Endothelial cell of umbilical vein (primary cell): ENCODE data around the gene KCTD10. TPM values are rescaled to one million over a fixed set of nuclear protein-coding genes. Genes with fewer than 3 reads are reported as not detected.

Experiments used
- BruUV-seq: library from RNA; stranded (reverse); fragments of 400-500 nt; replicated peaks from 2 replicates; lab custom pipeline; 2021; lab: Mats Ljungman, UMichigan
- CTCF ChIA-PET: fragments of 300-600, 350-600 bp; sonication (Branson Sonifier 250); formaldehyde crosslinking; loops from one replicate; lab custom pipeline; 2021; ENCODE audit warnings: antibody characterized with exemption, inconsistent platforms; lab: Charles Lee
- POLR2A ChIA-PET: fragments of 300-600, 350-600 bp; sonication (Branson Sonifier 250); formaldehyde crosslinking; loops from one replicate; lab custom pipeline; 2021; ENCODE audit warnings: antibody characterized with exemption, inconsistent platforms; lab: Charles Lee
- DNase-seq: peaks from one replicate; pipeline ENCODE4 v3.0.0-alpha.2; 2011; ENCODE audit warnings: low read depth, low spot score
- FAIRE-seq: peaks from 2 replicates; lab custom pipeline; 2011; peaks lifted over from hg19 to GRCh38; lab: Jason Lieb, UNC
- H2AFZ ChIP-seq: 2 replicates; pipeline ENCODE4 v1.6.0; 2012; ENCODE audit warnings: low read depth, low read length, control low read depth, inconsistent platforms
- H3K27ac ChIP-seq: 2 replicates; pipeline ENCODE4 v1.5.1; 2011; ENCODE audit warnings: low read depth, mild to moderate bottlenecking, control low read depth, low read length, moderate library complexity; ENCODE audit not compliant: insufficient read depth
- H3K27me3 ChIP-seq, 2 experiments: 2 replicates each; pipeline versions ENCODE4 v1.6.0 to v1.6.1; 2011; ENCODE audit warnings: low read length in 2 of 2, mixed read lengths in 1 of 2; ENCODE audit not compliant: control insufficient read depth in 2 of 2, insufficient read depth in 2 of 2
- H3K36me3 ChIP-seq, 2 experiments: 2 replicates in 1 of 2; 3 replicates in 1 of 2; pipeline ENCODE4 v1.5.1; 2011; ENCODE audit warnings: low read length in 2 of 2, mild to moderate bottlenecking in 1 of 2, moderate library complexity in 1 of 2; ENCODE audit not compliant: control insufficient read depth in 2 of 2, insufficient read depth in 2 of 2; ENCODE audit errors: extremely low read depth in 1 of 2
- H3K4me1 ChIP-seq: 3 replicates; pipeline ENCODE4 v1.5.1; 2011; ENCODE audit warnings: mild to moderate bottlenecking, low read length; ENCODE audit not compliant: control insufficient read depth, insufficient read depth; ENCODE audit errors: extremely low read depth
- H3K4me2 ChIP-seq: 2 replicates; pipeline ENCODE4 v1.6.1; 2011; ENCODE audit warnings: low read length, control low read depth, mixed read lengths; ENCODE audit not compliant: insufficient read depth
- H3K4me3 ChIP-seq, 3 experiments: fragments of 200-600 bp in 1 of 3; sonication (generic), shearing (Covaris generic) in 1 of 3; replicated peaks in 1 of 3; 2 replicates each; pipeline ENCODE4 v1.5.1; 2011 to 2016; ENCODE audit warnings: control low read depth in 3 of 3, low read length in 3 of 3, mild to moderate bottlenecking in 2 of 3, inconsistent platforms in 1 of 3, low read depth in 1 of 3, moderate library complexity in 1 of 3; ENCODE audit not compliant: insufficient read depth in 1 of 3
- H3K79me2 ChIP-seq: 2 replicates; pipeline ENCODE4 v1.6.0; 2012; ENCODE audit warnings: low read length, inconsistent platforms; ENCODE audit not compliant: control insufficient read depth, insufficient read depth
- H3K9ac ChIP-seq: replicated peaks from 2 replicates; pipeline ENCODE3; 2011; ENCODE audit warnings: low read length, control low read depth; ENCODE audit not compliant: insufficient read depth; ENCODE audit errors: extremely low read depth
- H3K9me1 ChIP-seq: replicated peaks from 3 replicates; pipeline ENCODE4 v1.6.0; 2011; ENCODE audit warnings: mild to moderate bottlenecking, low read length; ENCODE audit not compliant: control insufficient read depth, insufficient read depth; ENCODE audit errors: extremely low read depth
- H3K9me3 ChIP-seq: replicated peaks from 2 replicates; pipeline ENCODE4 v1.5.1; 2012; ENCODE audit warnings: low read length, inconsistent platforms; ENCODE audit not compliant: control insufficient read depth, insufficient read depth
- H4K20me1 ChIP-seq: replicated peaks from 2 replicates; pipeline ENCODE3; 2011; ENCODE audit warnings: mild to moderate bottlenecking, low read length; ENCODE audit not compliant: control insufficient read depth, insufficient read depth; ENCODE audit errors: extremely low read depth
- EZH2 ChIP-seq: IDR thresholded peaks from 2 replicates; pipeline ENCODE4 v1.6.1; 2012; ENCODE audit warnings: borderline replicate concordance, low read depth, mild to moderate bottlenecking, moderate library complexity, low read length, inconsistent platforms; ENCODE audit not compliant: severe bottlenecking
- FOS ChIP-seq: IDR thresholded peaks from 2 replicates; pipeline ENCODE4 v1.6.1; 2011; ENCODE audit warnings: mild to moderate bottlenecking, low read length, moderate library complexity, borderline replicate concordance; ENCODE audit not compliant: insufficient read depth
- GATA2 ChIP-seq: IDR thresholded peaks from 2 replicates; pipeline ENCODE4 v1.7.0; 2011; ENCODE audit warnings: low read depth, mild to moderate bottlenecking, moderate library complexity, mixed read lengths, low read length; ENCODE audit not compliant: insufficient read length, insufficient read depth
- JUN ChIP-seq: IDR thresholded peaks from 2 replicates; pipeline ENCODE4 v1.6.1; 2011; ENCODE audit warnings: borderline replicate concordance, low read depth; ENCODE audit not compliant: insufficient read length, insufficient read depth
- MYC ChIP-seq: IDR thresholded peaks from one replicate; pipeline ENCODE4 v1.6.1; 2011; ENCODE audit warnings: mild to moderate bottlenecking, low read depth, low read length
- POLR2A ChIP-seq: IDR thresholded peaks from 2 replicates; pipeline ENCODE4 v1.6.1; 2012; ENCODE audit warnings: low read depth, mild to moderate bottlenecking, control low read depth, low read length
- POLR2AphosphoS5 ChIP-seq: IDR thresholded peaks from 2 replicates; pipeline ENCODE4 v1.6.1; 2012; ENCODE audit warnings: low read depth, mild to moderate bottlenecking, control low read depth, low read length, moderate library complexity; ENCODE audit not compliant: insufficient read depth
- dilution Hi-C: fragments of 300-500 bp; cut with MboI; formaldehyde crosslinking; loops from one replicate; pipeline ENCODE4 v1.15.0; 2019; ENCODE audit warnings: low sequenced_read_pairs; ENCODE audit not compliant: extremely low pct_ligation_motif_present
- intact Hi-C: fragments of 100-400 bp; cut with micrococcal nuclease; formaldehyde crosslinking; loops from one replicate; pipeline ENCODE4 v1.10.0; 2022
- polyA plus RNA-seq, 4 experiments: library from polyadenylated mRNA; depleted of rRNA in 3 of 4; stranded (reverse) in 3 of 4; unstranded in 1 of 4; fragments of >200 nt; gene quantifications; 2 replicates each; pipeline versions ENCODE4 v1.2.1 to v1.2.3, GENCODE V29; 2011 to 2012; ENCODE audit warnings: missing spikeins in 1 of 4
- total RNA-seq: library from RNA; stranded (reverse); gene quantifications from 2 replicates; pipeline ENCODE4 v1.2.3, GENCODE V29; 2021
- TF ChIP-seq, protein P1 (sequence below): IDR thresholded peaks from 2 replicates; pipeline ENCODE4 v1.6.1; 2011; ENCODE audit not compliant: insufficient read depth, insufficient read length
- TF ChIP-seq, protein P2 (sequence below), 2 donors: IDR thresholded peaks; 1 replicate in 1 of 2; 2 replicates in 1 of 2; pipeline ENCODE4 v1.5.1; 2011; ENCODE audit warnings: low read length in 2 of 2, mild to moderate bottlenecking in 2 of 2, moderate library complexity in 2 of 2, control low read depth in 1 of 2, inconsistent platforms in 1 of 2, low read depth in 1 of 2; ENCODE audit not compliant: insufficient read depth in 1 of 2; ENCODE audit errors: extremely low read depth in 1 of 2

The KCTD10 gene
- total and polyA plus RNA-seq, 2 donors (not counting 3 experiments of a cell fraction or from before 2014, with no cell fraction given) = 101 to 112 TPM

DNA sequence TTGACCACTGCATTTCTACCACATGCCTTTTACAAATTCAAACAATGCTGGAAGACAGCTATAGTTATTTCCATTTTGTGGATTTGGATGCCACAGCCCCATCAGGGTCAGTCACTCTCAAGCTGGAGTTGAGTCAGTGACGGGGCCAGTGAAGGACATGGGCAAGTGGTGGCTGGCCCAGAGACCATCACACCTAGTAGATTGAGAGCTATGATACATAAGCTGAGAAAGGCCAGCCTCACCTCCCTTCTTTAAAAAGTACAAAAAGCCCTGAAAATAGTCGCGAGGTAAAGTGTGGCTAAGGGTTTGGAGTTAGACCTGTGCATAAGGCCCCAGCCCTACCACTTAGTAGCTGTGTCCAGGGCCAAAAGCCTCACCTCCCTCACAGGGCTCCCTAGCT lies 4.1 kb downstream of the KCTD10 start:
- H4K20me1 ChIP-seq = peaks cover 3% of the 10 kb centered on the region
- dilution Hi-C loops (no loop called here), intact Hi-C loops (no loop called here)
- H2AFZ ChIP-seq = no peak overlapping the region
- H3K79me2 ChIP-seq = peaks cover 91% of the 10 kb centered on the region
- H3K27me3 ChIP-seq = no peaks in the 10 kb centered on the region
- ChIA-PET CTCF (interaction anchor here (0.7 to 10.1 kb wide), 5 partner anchors 8 to 45 kb away, joined by 3 to 91 read pairs (median 9); no protein-coding TSS in a partner anchor), POLR2A (no interaction called here)
- no peaks in the 10 kb centered on the region for H3K9me1 ChIP-seq
- H3K36me3 ChIP-seq = peaks cover 3 to 11% of the 10 kb centered on the region in 2 experiments
- H3K4me1 ChIP-seq = peaks cover 20% of the 10 kb centered on the region
- H3K9me3 ChIP-seq = no peaks in the 10 kb centered on the region
- no peak for TF ChIP-seq MYC
- TF ChIP-seq, protein P1, sequence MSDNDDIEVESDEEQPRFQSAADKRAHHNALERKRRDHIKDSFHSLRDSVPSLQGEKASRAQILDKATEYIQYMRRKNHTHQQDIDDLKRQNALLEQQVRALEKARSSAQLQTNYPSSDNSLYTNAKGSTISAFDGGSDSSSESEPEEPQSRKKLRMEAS = no peak
- no peak for TF ChIP-seq FOS
- TF ChIP-seq, protein P2, sequence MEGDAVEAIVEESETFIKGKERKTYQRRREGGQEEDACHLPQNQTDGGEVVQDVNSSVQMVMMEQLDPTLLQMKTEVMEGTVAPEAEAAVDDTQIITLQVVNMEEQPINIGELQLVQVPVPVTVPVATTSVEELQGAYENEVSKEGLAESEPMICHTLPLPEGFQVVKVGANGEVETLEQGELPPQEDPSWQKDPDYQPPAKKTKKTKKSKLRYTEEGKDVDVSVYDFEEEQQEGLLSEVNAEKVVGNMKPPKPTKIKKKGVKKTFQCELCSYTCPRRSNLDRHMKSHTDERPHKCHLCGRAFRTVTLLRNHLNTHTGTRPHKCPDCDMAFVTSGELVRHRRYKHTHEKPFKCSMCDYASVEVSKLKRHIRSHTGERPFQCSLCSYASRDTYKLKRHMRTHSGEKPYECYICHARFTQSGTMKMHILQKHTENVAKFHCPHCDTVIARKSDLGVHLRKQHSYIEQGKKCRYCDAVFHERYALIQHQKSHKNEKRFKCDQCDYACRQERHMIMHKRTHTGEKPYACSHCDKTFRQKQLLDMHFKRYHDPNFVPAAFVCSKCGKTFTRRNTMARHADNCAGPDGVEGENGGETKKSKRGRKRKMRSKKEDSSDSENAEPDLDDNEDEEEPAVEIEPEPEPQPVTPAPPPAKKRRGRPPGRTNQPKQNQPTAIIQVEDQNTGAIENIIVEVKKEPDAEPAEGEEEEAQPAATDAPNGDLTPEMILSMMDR (IDR thresholded peaks at IDR 0.05; ENCODE audit: extremely low read depth in 1 of 2, insufficient read depth in 1 of 2, low read depth in 1 of 2, low read length in 2 of 2) = no peak
- TF ChIP-seq EZH2 = no peak
- no peak for TF ChIP-seq JUN
- TF ChIP-seq GATA2 = no peak
- no peak for TF ChIP-seq POLR2A
- no peak for TF ChIP-seq POLR2AphosphoS5
- FAIRE-seq = no peak
- no peak overlapping the region for H3K27ac ChIP-seq
- no peak overlapping the region for H3K4me3 ChIP-seq
- BruUV-seq = no TSS peak
- no peak overlapping the region for H3K9ac ChIP-seq
- H3K4me2 ChIP-seq = no peak overlapping the region
- DNase-seq = no peak
